NOMO-1 (cell line): ENCODE data around the gene GNG2.
A peak's percentile ranks its signal among the peaks of the same experiment; 100 is the strongest.

ENCODE experiments used
- DNase-seq, 2 experiments: peaks; one replicate each; lab custom pipeline; 2025; ENCODE audit not compliant: unreplicated experiment in 2 of 2; lab: John Stamatoyannopoulos, UW

GNG2 gene

GRCh38 chr14:51989293-51990234 is 129.2 kb downstream of the GNG2 start, which contains the start of gene RTRAF:
RTRAF (plus strand) TSS chr14:51989546; CDS start chr14:51989640, 94 bp downstream.
- peak; percentile 91 to 97 for DNase-seq

- no peak for DNase-seq
Measured at GRCh38 chr14:51990488-51990887, 130.1 kb downstream of the GNG2 start.

- no peak for DNase-seq
Measured at GRCh38 chr14:51993285-51993920, 133.0 kb downstream of the GNG2 start.

- DNase-seq = peak in 1 of 2 experiments; percentile 48
Measured at GRCh38 chr14:51996148-51996746, 135.8 kb downstream of the GNG2 start.

GRCh38 chr14:51998348-51998747 is 137.9 kb downstream of the GNG2 start:
- no peak for DNase-seq

- no peak for DNase-seq
Measured at GRCh38 chr14:51999084-51999483, 138.7 kb downstream of the GNG2 start.

- no peak for DNase-seq
Measured at GRCh38 chr14:52000019-52000582, 139.7 kb downstream of the GNG2 start.

- no peak for DNase-seq
Measured at GRCh38 chr14:52000696-52001095, 140.3 kb downstream of the GNG2 start.

GRCh38 chr14:52002542-52002941 is 142.1 kb downstream of the GNG2 start:
- DNase-seq = no peak

GRCh38 chr14:52003324-52003723 is 142.9 kb downstream of the GNG2 start:
- no peak for DNase-seq

- DNase-seq = no peak
Measured at GRCh38 chr14:52005625-52006024, 145.2 kb downstream of the GNG2 start.

GRCh38 chr14:52006361-52006760 is 145.9 kb downstream of the GNG2 start:
- DNase-seq = no peak

GRCh38 chr14:52007211-52007610 is 146.8 kb downstream of the GNG2 start:
- DNase-seq = no peak

GRCh38 chr14:52007637-52008036 is 147.2 kb downstream of the GNG2 start:
- DNase-seq = no peak

- no peak for DNase-seq
Measured at GRCh38 chr14:52008136-52008535, 147.7 kb downstream of the GNG2 start.

- no peak for DNase-seq
Measured at GRCh38 chr14:52010173-52010693, 149.8 kb downstream of the GNG2 start.

- DNase-seq = no peak
Measured at GRCh38 chr14:52011523-52011922, 151.1 kb downstream of the GNG2 start.

GRCh38 chr14:52012635-52013034 is 152.2 kb downstream of the GNG2 start:
- no peak for DNase-seq

- no peak for DNase-seq
Measured at GRCh38 chr14:52013984-52014600, 153.7 kb downstream of the GNG2 start.

GRCh38 chr14:52014601-52015267 is 154.3 kb downstream of the GNG2 start:
- DNase-seq = no peak
